LNCAP (cell line): ENCODE results near the gene LRRC4B.

ENCODE experiments used
- TF ChIP-seq, protein P1 (sequence below): fragments of 450-650 bp; IDR thresholded peaks from 2 replicates; pipeline ENCODE4 v1.5.1; 2017; ENCODE audit warnings: mild to moderate bottlenecking

LRRC4B gene

GRCh38 chr19:50570997-50571396 lies 2.8 kb upstream of the LRRC4B start:
- TF ChIP-seq, protein P1, sequence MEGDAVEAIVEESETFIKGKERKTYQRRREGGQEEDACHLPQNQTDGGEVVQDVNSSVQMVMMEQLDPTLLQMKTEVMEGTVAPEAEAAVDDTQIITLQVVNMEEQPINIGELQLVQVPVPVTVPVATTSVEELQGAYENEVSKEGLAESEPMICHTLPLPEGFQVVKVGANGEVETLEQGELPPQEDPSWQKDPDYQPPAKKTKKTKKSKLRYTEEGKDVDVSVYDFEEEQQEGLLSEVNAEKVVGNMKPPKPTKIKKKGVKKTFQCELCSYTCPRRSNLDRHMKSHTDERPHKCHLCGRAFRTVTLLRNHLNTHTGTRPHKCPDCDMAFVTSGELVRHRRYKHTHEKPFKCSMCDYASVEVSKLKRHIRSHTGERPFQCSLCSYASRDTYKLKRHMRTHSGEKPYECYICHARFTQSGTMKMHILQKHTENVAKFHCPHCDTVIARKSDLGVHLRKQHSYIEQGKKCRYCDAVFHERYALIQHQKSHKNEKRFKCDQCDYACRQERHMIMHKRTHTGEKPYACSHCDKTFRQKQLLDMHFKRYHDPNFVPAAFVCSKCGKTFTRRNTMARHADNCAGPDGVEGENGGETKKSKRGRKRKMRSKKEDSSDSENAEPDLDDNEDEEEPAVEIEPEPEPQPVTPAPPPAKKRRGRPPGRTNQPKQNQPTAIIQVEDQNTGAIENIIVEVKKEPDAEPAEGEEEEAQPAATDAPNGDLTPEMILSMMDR, result no peak

GRCh38 chr19:50569938-50570540 lies 1.8 kb upstream of the LRRC4B start:
- TF ChIP-seq, protein P1, result no peak

DNA sequence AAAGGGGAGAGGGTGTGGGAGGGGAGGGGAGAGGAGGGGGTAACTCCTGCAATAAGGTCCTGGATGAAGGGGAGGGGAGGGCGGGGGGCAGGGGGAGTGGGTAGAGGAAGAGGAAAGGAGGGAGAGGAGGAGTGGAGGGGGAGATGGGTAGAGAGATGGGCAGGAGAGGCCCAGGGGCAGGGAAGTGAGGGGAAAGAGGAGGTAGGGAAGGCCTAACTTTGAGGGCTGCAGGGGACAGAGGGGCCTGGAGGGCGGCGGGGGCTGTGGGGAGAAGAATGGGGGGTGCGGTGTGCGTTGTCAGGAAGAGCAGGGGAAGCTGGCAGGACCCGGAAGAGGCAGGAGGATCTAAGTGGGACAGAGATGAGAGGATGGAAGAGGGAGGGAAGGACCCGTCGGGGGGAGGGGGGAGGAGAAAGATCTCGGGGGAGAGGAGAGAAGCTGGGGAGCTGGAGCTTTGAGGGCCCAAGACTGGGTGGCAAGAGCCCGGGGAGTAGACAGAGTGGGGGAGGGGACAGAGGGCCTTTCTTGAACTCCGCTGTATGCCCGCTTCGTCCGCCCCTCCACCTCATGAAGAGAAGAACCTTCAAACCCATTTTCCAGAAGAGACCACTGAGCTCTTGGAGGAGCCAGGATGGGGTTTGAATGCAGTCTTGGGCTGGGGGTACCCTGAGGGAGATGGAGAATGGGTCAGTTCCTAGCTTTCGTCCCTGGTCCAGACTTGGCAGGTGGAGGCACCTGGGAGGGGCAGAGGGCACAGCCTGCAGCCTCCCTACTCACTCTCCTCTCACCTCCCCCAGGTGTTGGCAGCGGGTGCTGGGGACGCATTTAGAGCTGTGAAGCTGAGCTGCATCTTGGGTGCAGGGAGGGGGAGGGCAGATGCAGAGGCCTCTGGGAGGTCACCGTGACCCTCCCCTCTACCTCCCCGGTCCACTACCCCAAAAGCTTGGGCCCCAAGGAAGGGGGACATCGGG lies 778 bp upstream of the LRRC4B start:
- TF ChIP-seq, protein P1, result no peak

DNA sequence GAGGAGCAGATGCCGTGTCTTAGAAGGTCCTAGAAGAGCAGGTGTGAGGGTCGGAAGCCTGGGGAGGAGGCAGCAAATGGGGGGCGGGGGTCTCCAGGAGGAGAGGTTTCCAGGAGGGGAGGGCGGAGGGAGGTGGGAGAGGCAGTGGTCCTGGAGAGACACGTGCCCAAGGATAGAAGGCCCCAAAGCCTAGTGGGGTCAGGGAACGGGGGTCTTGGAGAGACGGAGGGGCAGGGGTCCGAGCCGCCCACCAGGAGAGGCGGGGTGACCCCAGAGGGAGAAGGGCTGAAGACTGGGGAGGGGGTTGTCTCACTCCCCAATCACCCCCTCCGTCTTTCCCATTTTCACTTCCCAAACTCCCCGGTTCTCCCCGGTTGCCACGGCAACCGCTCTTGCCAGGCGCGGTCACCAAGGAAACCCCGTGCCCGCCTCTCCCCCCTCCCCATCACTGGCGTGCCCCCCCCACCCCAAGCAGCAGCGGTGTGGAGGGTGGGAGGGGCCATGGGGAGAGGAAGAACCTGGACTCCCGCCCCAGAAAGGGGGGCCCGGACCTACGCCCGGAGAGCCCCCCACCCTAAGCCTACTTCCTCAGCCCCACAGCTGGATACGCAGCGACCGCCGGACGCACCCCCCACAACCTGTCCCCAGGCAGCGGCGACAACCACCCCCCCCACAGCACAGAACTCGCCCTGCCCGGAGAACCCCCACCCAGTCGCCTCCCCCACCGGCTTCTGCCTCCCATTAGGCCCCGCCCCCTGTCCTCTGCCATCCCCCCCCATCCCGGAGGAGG lies 988 bp downstream of the LRRC4B start:
- TF ChIP-seq, protein P1, result no peak

DNA sequence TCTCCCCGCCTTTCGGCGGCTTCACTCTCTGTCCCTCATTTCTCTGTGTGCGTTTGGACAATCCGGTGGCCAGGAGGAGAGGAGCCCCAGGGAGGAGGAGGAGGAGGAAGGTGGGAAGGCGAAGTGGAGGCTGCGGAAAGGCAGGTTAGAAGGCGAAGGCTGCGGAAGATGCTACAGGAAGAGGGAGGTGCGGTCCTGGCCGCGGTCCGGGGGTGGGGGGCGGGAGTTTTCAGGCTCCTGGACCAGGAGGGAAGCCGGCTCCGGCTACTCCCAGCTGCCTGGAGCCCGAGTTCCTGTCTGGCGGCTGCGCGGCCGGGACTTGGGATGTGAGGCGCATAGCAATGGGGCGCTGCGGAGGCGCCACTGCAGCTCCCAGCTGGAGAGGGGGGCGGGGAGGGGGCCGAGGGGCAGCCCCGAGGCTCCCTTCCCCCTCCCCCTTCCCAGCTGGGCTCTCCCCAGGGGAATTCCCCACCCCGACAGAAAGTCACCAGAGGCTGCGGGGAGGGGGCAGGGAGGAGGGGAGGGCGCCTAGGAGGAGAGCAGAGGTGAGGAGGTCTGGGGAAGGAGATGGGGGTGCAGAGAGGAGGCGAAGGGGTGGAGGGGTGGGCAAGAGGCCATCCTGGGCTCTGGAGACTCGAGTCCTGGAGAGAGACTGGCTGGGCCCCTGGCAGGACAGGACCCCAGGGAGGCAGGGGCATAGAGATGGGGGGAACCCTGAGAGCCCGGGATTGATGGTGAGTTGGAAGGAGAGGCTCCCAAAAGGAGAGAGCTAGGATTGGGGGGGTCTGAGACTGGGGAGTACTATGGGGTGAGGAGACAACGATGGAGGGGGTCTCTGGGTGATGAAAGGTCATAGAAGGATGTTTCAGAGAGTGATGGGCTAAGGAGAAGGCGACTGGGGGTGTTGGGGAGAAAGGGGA lies 2.0 kb downstream of the LRRC4B start:
- TF ChIP-seq, protein P1, result no peak

DNA sequence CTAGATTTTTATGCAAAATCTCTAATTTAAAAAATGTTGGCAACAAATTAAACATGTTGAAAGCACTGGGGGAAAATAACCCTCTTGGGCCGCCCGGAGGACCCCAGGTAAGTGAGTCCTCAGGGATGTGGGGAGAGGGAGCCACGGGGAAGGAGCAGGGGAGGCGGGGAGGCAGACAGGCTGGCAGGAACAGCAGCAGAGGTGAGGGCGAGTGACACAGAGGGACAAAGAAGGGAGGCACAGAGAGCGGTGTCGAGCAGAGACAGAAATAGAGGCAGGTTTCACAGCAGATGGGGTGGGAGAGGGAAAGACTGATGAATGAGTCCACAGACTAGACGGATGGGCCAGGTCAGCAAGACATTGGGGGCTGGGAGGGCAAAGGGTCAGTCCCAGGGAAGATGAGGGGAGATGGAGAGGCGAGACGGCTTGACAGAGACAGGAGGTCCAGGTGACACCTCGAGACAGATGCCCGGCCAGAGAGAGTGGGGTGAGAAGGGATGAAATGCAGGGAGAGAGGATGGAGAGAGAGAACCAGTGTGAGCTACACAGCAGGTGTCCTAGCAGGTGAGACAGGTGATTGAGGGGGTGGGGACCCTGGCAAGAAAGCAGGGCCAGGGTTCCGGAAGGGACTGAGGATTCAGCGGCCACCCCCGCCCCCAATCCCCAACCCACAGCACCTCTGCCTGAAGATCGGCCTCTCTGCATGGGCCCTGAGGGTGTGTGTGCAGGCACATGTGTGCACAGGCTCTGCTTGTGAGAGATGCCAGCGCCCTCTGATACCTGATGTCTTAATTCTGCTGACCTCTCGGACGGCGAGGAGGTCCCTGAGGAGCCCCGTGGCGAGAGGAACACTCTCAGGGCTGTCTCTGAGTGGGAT lies 3.8 kb downstream of the LRRC4B start:
- TF ChIP-seq, protein P1, result no peak
